GM13977 (cell line): ENCODE data around the gene ARHGAP44.
"Not testable (repeated sequence)": the region's sequence is repeated elsewhere in the genome, so short reads cannot be mapped to it uniquely, and the experiment has no call there.

Experiments used
- DNase-seq: peaks from one replicate; pipeline ENCODE4 v3.0.0; 2012; ENCODE audit warnings: low spot score
- CTCF ChIP-seq: IDR thresholded peaks from 2 replicates; pipeline ENCODE4 v1.5.1; 2012; ENCODE audit warnings: mild to moderate bottlenecking, control low read depth; ENCODE audit not compliant: insufficient read depth; ENCODE audit errors: extremely low read depth, missing control alignments
- in situ Hi-C: fragments of 300-500 bp; cut with MboI; formaldehyde crosslinking; loops from one replicate; pipeline ENCODE4 v1.12.0; 2022; ENCODE audit warnings: low sequenced_read_pairs, low pct_unique_long_range_greater_than_20kb, mixed read lengths, inconsistent platforms; ENCODE audit not compliant: unreplicated experiment

Gene ARHGAP44

GRCh38 chr17:12973496-12974004 is 184.3 kb downstream of the ARHGAP44 start:
- DNase-seq, result no peak
- in situ Hi-C loops, result no loop called here
- TF ChIP-seq CTCF, result no peak

- DNase-seq, result no peak
- in situ Hi-C loops, result no loop called here
- TF ChIP-seq CTCF, result no peak
Observed at GRCh38 chr17:12974005-12974531, 184.8 kb downstream of the ARHGAP44 start.

GRCh38 chr17:12977008-12977751 is 187.9 kb downstream of the ARHGAP44 start:
- in situ Hi-C loops, result no loop called here
- DNase-seq, result no peak
- TF ChIP-seq CTCF, result no peak

- in situ Hi-C loops, DNase-seq: not testable (repeated sequence)
Observed at GRCh38 chr17:12978787-12979186, 189.5 kb downstream of the ARHGAP44 start.

GRCh38 chr17:12979246-12979645 is 189.9 kb downstream of the ARHGAP44 start:
- TF ChIP-seq CTCF, result no peak
- in situ Hi-C loops, result no loop called here
- DNase-seq, result no peak

GRCh38 chr17:12979826-12980500 is 190.7 kb downstream of the ARHGAP44 start:
- DNase-seq, result no peak
- no peak for TF ChIP-seq CTCF
- in situ Hi-C loops, result no loop called here

DNA sequence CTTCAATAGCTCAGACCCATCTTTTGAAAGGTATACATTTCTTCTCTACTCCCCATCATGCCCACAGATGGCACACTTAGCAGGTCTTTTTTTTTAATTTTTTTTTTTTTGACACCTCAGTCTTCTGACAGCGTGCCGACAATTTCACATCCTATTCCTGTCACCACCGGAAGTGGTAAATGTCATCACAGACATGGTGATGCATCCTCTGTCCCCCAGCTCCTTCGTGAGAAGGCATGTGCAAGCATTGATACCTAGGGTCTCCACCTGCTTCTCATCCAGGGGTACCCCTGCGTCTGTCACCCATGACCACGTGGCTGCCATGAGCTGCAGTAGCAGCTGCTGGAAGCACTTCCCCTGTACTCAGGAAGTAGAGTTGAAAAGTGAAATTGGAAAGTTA is 192.9 kb downstream of the ARHGAP44 start:
- no peak for DNase-seq
- TF ChIP-seq CTCF, result no peak
- in situ Hi-C loops, result no loop called here
